Caco-2 (cell line): Measurements from ENCODE around the gene SMLR1. TPM values are rescaled to one million over a fixed set of nuclear protein-coding genes. Genes with fewer than 3 reads are reported as not detected.

Experiments
- BruUV-seq: library from RNA; stranded (reverse); fragments of 400-500 nt; replicated peaks from 2 replicates; lab custom pipeline; 2021; lab: Mats Ljungman, UMichigan
- CTCF ChIA-PET: fragments of 300-600 bp; sonication (Branson Sonifier 250); formaldehyde crosslinking; loops from one replicate; lab custom pipeline; 2022; ENCODE audit warnings: antibody characterized with exemption; lab: Charles Lee
- POLR2A ChIA-PET: fragments of 300-600 bp; sonication (Branson Sonifier 250); formaldehyde crosslinking; loops from one replicate; lab custom pipeline; 2022; ENCODE audit warnings: antibody characterized with exemption; lab: Charles Lee
- DNase-seq, 2 experiments: peaks; one replicate each; pipeline versions ENCODE4 v3.0.0 to v3.0.0-alpha.2; 2020 to 2022
- H3K27me3 ChIP-seq: replicated peaks from 2 replicates; pipeline ENCODE4 v1.6.0; 2011; ENCODE audit warnings: low read length; ENCODE audit not compliant: control insufficient read depth, insufficient read depth
- H3K36me3 ChIP-seq: 2 replicates; pipeline ENCODE4 v1.5.1; 2011; ENCODE audit warnings: low read length; ENCODE audit not compliant: control insufficient read depth, insufficient read depth
- H3K4me1 ChIP-seq: fragments of 250-450 bp; sonication (Bioruptor Pico); 2 replicates; pipeline ENCODE4 v1.5.1; 2020; ENCODE audit warnings: mild to moderate bottlenecking
- H3K4me3 ChIP-seq: 2 replicates; pipeline ENCODE4 v1.5.1; 2011; ENCODE audit warnings: low read depth, mild to moderate bottlenecking, control low read depth, low read length
- H3K9me3 ChIP-seq: fragments of 250-450 bp; sonication (Bioruptor Pico); 2 replicates; pipeline ENCODE4 v1.5.1; 2020; ENCODE audit warnings: mild to moderate bottlenecking, moderate library complexity
- H3K27ac Mint-ChIP-seq: one replicate; pipeline ENCODE4 v1.8.0; 2022; ENCODE audit warnings: mixed read lengths; ENCODE audit not compliant: unreplicated experiment
- H3K27me3 Mint-ChIP-seq: one replicate; pipeline ENCODE4 v1.8.0; 2022; ENCODE audit warnings: mixed read lengths; ENCODE audit not compliant: insufficient read depth, unreplicated experiment
- H3K36me3 Mint-ChIP-seq: one replicate; pipeline ENCODE4 v1.8.0; 2022; ENCODE audit warnings: mild to moderate bottlenecking, mixed read lengths; ENCODE audit not compliant: insufficient read depth, unreplicated experiment
- H3K4me1 Mint-ChIP-seq: one replicate; pipeline ENCODE4 v1.8.0; 2022; ENCODE audit warnings: low read depth, mixed read lengths; ENCODE audit not compliant: unreplicated experiment
- H3K4me3 Mint-ChIP-seq: one replicate; pipeline ENCODE4 v1.8.0; 2022; ENCODE audit warnings: mild to moderate bottlenecking, moderate library complexity, mixed read lengths; ENCODE audit not compliant: unreplicated experiment
- H3K9me3 Mint-ChIP-seq: one replicate; pipeline ENCODE4 v1.8.0; 2022; ENCODE audit warnings: mixed read lengths; ENCODE audit not compliant: unreplicated experiment
- CTCF ChIP-seq, 2 experiments: fragments of 200-600 bp in 1 of 2; IDR thresholded peaks; 1 replicate in 1 of 2; 2 replicates in 1 of 2; pipeline versions ENCODE4 v1.5.1 to v1.8.0; 2011 to 2022; ENCODE audit warnings: antibody characterized with exemption in 1 of 2, control low read depth in 1 of 2, inconsistent platforms in 1 of 2, low read depth in 1 of 2, low read length in 1 of 2, mild to moderate bottlenecking in 1 of 2, moderate library complexity in 1 of 2; ENCODE audit not compliant: insufficient read depth in 1 of 2, severe bottlenecking in 1 of 2, unreplicated experiment in 1 of 2
- intact Hi-C: fragments of 100-400 bp; cut with micrococcal nuclease; formaldehyde crosslinking; loops from one replicate; pipeline ENCODE4 v1.10.0; 2022; ENCODE audit not compliant: unreplicated experiment
- total RNA-seq: library from RNA; stranded (reverse); gene quantifications from 2 replicates; pipeline ENCODE4 v1.2.3, GENCODE V29; 2022

Gene SMLR1
- total RNA-seq, 1 experiment from 2014 or later, result 6.9 TPM

DNA sequence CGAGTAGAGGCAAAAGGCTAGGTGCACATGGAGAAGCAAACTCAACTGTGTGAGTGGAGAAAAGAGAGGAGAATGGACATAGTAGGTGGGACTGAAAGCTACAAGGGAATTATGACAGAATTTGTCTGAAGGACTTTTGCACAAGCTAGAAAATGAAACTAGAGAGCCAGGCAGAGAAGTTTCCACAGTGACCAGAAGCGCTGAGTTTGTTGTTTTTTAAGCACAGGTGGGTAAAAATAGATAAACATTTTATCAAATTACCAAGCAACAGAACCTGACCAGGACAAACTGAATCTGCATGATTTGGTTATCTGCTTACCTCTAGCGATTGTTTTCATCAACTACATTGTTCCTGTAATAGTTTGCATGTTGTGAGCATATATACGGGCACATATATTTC, 38.6 kb downstream of the SMLR1 start:
- DNase-seq, result no peak
- Mint-ChIP-seq H3K36me3 (peaks cover 12% of the 10 kb centered on the region), H3K27ac (no peak overlapping the region), H3K4me3 (no peak overlapping the region), H3K9me3 (no peaks in the 10 kb centered on the region), H3K27me3 (no peaks in the 10 kb centered on the region), H3K4me1 (peaks cover 10% of the 10 kb centered on the region)
- BruUV-seq, result no TSS peak
- intact Hi-C loops, result no loop called here
- H3K27me3 ChIP-seq, result no peaks in the 10 kb centered on the region
- peaks cover 22% of the 10 kb centered on the region for H3K4me1 ChIP-seq
- ChIA-PET POLR2A (no interaction called here), CTCF (no interaction called here)
- no peaks in the 10 kb centered on the region for H3K36me3 ChIP-seq
- no peak for TF ChIP-seq CTCF (IDR thresholded peaks at IDR 0.05; ENCODE audit: insufficient read depth in 1 of 2, low read depth in 1 of 2, low read length in 1 of 2, severe bottlenecking in 1 of 2, unreplicated experiment in 1 of 2)
- no peaks in the 10 kb centered on the region for H3K9me3 ChIP-seq
- no peak overlapping the region for H3K4me3 ChIP-seq

- intact Hi-C loops, result no loop called here
- no peaks in the 10 kb centered on the region for H3K36me3 ChIP-seq
- ChIA-PET POLR2A (no interaction called here), CTCF (interaction anchor here (0.7 kb wide), 1 partner anchor 354 kb away, joined by 3 read pairs; no protein-coding TSS in a partner anchor)
- no peak overlapping the region for H3K27ac Mint-ChIP-seq
- H3K4me3 ChIP-seq, result no peak overlapping the region
- peaks cover 19% of the 10 kb centered on the region for H3K36me3 Mint-ChIP-seq
- no peaks in the 10 kb centered on the region for H3K9me3 Mint-ChIP-seq
- H3K27me3 ChIP-seq, result no peaks in the 10 kb centered on the region
- peaks cover 10% of the 10 kb centered on the region for H3K4me1 Mint-ChIP-seq
- H3K4me1 ChIP-seq, result peaks cover 1% of the 10 kb centered on the region; the same call in 1 of the 2 replicates
- BruUV-seq, result TSS peak; percentile 94
- DNase-seq, result no peak
- no peak for TF ChIP-seq CTCF (IDR thresholded peaks at IDR 0.05; ENCODE audit: insufficient read depth in 1 of 2, low read depth in 1 of 2, low read length in 1 of 2, severe bottlenecking in 1 of 2, unreplicated experiment in 1 of 2)
- H3K27me3 Mint-ChIP-seq, result no peaks in the 10 kb centered on the region
- H3K4me3 Mint-ChIP-seq, result no peak overlapping the region
- H3K9me3 ChIP-seq, result no peaks in the 10 kb centered on the region
These were observed 42.5 kb downstream of the SMLR1 start for GRCh38 chr6:130869681-130870080.

DNA sequence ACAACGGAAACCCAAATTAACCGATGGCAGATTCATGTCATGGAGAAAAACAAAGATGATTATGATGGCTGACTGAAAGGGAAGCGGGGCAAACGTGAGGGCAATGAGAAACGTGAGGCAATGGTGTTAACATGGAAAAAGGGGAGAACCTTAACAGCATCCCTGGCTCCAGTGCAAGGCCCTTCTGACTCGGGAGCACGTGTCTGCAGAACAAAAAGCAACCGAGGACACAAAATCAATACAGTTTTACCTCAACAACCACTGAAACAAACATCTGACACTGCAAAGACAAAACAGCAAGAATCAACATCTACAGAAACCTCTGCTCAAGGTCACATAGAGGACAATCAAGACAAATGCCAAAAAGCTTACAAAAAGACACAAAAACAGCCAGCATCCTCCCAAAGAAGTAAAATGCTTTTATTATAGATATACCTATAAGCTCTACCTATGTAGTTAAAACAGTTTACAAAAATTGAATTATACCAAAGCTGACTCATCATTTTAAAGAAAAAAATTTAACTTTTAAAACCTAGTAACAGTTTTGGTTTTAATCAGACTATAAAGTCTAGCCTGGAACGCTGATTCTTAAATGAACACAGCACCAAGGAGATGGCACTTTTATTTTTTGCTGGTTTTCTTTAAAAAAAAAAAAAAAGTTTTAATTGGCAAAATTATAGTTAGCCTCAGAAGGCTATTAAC, 43.1 kb downstream of the SMLR1 start:
- Histone ChIP-seq H3K27me3 (no peaks in the 10 kb centered on the region), H3K4me1 (no peaks in the 10 kb centered on the region), H3K36me3 (no peaks in the 10 kb centered on the region), H3K9me3 (no peaks in the 10 kb centered on the region), H3K4me3 (no peak overlapping the region)
- Mint-ChIP-seq H3K36me3 (peaks cover 22% of the 10 kb centered on the region), H3K9me3 (no peaks in the 10 kb centered on the region), H3K27ac (no peak overlapping the region), H3K27me3 (no peaks in the 10 kb centered on the region), H3K4me1 (peaks cover 10% of the 10 kb centered on the region), H3K4me3 (no peak overlapping the region)
- DNase-seq, result no peak
- TF ChIP-seq CTCF (IDR thresholded peaks at IDR 0.05; ENCODE audit: insufficient read depth in 1 of 2, low read depth in 1 of 2, low read length in 1 of 2, severe bottlenecking in 1 of 2, unreplicated experiment in 1 of 2), result no peak
- ChIA-PET POLR2A (no interaction called here), CTCF (interaction anchor here (1.1 kb wide), 1 partner anchor 297 kb away, joined by 3 read pairs; no protein-coding TSS in a partner anchor)
- no TSS peak for BruUV-seq
- intact Hi-C loops, result no loop called here
